HG02642 (cell line): ENCODE results near the gene ACTL6A.
"Not testable (repeated sequence)": the region's sequence is repeated elsewhere in the genome, so short reads cannot be mapped to it uniquely, and the experiment has no call there.

Source experiments
- ATAC-seq: cut with Tn5 transposase; IDR thresholded peaks from one replicate; pipeline ENCODE4 v1.9.1; 2021; ENCODE audit warnings: mild to moderate bottlenecking; ENCODE audit not compliant: unreplicated experiment, poor library complexity

The ACTL6A gene

DNA sequence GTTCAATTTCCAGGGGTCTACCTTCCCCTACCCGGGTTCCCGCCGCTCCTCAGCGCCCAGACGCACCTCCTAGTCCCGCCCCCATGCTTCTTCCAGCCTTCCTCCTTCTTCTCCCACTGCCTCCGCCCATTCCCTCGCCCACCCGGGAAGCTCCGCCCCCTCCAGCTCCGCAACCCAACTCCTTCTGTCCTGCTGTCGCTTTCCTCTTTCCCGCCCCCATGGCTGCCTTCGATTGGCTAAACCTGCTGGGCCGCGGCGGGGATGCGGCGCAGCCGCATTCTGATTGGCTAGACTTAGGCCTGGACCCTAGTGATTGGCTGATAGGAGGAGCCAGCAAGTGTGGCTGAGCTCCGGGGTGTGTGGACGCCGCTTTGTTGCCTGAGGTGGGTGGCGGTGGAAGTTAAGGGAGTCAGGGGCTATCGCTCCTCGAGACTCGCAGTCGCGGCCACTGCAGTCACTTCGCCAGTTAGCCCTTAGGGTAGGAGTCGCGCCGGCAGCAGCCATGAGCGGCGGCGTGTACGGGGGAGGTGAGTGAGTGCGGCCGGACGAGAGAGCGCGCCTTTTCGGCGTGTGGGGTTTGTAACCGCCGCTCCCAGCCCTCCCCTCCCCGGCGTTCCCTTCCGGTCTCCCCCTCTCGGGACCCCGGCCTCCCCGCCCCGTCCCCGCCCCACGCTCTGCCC, at the start of gene ACTL6A:
Gene ACTL6A, plus strand, starts transcription at position 336 of the 680 bp plus-strand sequence. Its CDS starts 167 bp downstream, at position 503.
- peak; percentile 97 for ATAC-seq

DNA sequence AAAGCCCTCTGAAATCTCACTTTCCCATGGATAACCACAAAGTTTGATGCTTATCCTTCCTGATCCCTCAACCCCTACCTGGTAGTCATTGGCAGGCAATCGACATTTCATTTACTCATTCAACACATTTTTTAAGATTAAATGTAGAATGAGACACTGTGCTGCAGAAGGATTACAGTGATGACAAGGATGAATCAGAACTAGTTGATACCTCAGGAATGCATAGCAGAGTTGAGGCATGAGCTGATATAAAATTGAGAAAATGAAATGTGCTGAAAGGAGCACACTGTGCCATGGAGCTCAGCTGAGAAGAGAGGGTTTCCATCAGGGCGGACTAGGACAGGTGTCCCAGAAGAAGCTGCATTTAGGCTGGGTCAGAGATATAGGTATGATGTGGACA, 48.9 kb upstream of the ACTL6A start:
- no peak for ATAC-seq

DNA sequence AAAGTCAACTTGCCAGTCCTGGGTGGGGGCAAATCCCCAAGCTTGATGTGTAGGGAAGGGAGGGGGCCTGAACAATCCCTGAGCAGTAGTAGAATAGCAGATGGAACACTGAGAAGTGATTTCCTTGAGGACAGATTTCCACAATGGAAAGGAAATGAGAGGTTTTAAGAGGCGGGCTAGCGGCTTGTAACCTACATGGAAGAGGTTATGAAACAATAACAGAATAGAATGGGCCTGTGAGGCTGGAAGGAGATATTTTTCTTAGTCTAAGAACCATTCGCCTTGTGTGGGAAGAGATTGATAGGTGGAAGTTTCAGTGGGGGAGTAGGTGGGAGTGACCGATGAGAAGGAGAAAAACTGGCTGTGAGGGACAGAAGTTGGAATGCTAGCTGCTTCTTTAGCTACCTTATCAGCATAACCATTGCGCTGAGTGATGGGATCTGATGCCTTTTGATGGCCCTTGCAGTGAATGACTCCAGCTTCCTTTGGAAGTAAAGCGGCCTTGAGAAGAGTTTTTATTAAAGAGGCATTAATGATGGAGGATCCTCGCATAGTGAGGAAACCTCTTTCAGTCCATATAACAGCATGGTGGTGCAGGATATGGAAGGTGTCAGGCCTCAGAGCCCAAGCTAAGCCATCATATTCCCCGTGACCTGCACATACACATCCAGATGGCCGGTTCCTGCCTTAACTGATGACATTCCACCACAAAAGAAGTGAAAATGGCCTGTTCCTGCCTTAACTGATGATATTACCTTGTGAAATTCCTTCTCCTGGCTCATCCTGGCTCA, 46.1 kb upstream of the ACTL6A start:
- ATAC-seq, result not testable (repeated sequence)

DNA sequence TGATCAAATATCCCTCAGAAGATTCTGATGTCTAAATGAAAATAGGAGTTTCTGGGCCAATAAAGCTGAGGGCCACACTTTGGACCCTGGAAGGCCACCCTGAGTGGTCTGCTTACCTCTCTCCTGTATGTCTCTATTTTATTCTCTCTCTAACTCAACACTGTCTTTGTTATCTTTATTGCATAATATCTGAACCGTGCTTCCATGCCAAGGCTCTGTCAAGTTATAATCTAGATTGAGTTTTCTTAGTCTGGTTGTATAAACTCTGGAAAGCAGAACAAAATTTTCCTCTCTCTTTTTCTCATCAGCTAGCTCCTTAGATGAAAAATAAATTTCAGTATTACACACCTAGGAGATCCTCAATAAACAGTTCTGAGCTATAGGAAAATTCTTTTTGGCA, 36.2 kb upstream of the ACTL6A start:
- ATAC-seq, result no peak

DNA sequence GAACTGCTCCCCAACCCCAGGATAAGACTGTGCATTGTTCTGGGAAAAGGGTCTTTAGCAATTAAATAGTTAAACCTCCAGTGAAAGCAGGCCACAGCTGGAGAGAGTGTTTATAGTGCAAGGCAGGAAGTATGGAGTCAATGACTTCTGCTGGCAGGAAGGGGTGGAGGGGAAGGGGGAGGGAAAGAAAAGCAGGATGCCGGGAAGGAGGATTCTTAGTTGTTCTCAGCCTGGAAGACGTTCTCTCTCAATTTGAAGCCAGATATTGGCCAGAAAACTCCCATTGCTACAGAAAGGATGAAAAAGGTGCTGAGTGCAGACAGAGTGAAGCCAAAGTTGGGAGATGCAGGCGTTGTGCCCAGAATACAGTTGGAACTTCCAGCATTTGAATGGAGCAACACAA, 35.7 kb upstream of the ACTL6A start:
- ATAC-seq, result no peak

DNA sequence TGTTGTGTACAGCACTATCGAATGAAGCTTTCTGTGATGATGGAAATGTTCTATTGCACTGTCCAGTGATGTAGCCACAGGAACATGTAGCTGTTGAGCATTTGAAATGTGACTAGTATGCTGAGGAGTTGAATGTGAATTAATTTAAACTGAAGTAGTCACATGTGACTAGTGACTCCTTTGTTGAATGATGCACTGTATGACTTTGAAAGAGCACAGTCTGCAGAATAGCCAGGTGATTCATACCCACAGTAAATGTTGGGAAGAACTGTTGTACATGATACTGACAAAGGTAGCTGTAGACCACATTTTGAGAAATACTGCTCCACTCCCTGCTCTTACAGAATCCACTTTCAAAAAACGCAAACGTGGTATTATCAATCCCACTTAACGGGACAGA, 34.0 kb upstream of the ACTL6A start:
- ATAC-seq, result no peak

DNA sequence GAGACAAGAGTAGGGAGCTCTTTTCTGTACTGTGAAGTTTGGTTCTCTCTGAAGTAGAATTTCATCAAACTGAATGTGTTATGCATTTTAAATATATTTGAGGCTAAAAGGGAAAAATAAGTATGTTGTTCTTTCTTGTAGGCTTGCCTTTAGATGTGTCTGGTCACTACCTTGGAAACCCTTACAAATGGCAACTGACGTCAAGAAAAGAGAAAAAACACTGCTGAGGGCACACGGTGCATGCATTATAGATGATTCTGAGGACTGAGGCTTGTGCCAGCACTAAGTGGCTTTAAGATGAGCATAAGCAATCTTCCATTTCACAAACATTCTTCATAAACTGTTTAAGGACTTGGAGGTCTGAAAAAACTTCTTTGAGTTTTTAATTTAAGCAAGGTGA, 31.1 kb upstream of the ACTL6A start:
- ATAC-seq, result no peak

DNA sequence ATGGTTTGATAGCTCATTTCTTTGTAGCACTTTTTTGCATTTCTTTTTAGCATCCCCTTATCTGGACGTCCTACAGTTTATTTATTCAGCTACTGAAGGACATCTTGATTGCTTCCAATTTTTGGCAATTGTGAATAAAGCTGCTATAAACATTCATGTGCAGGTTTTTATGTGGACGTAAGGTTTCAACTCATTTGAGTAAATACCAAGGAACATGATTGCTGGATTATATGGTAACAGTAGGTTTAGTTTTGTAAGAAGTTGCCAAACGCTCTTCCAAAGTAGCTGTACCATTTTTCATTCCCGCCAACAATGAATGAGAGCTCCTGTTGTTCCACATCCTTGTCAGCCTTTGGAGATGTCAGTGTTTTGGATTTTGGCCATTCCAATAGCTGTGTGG, 29.5 kb upstream of the ACTL6A start:
- no peak for ATAC-seq

DNA sequence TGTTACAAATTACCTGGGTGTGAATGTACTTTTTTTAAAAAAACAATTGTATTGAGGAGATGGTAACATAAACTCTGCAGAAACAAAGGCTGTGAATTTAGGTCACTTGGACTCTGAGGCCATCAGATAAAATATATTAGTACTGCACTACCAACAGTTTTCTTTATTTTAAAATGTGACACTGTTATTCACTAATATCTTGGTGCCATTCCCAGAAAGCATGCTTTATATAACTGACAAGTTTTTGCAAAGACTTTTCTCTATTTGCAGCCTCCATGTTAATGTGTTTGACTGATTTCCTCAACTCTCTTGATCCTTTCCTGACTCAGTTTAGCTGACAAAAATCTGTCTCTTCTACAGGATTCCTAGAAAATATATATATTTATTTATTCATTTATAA, 26.5 kb upstream of the ACTL6A start:
- no peak for ATAC-seq

DNA sequence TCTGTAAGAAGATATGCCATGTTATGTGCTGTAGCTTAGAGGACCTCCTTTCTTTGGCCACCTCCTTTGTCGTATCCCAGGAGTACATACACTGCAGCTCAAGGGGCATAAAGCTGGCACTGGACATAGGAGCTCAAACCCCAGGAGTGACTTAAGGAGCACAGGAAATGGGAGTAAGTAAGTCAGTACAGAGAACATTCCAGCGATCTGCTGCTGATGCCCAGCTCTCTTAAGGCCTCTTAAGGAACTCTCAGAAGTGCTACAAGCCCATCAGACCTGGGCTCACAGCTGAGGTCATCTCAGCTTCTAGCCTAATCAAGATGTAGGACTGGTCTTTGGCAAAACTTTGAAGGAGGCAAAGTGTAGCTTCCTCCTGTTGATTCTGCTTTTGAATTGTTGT, 21.6 kb upstream of the ACTL6A start:
- ATAC-seq, result no peak

DNA sequence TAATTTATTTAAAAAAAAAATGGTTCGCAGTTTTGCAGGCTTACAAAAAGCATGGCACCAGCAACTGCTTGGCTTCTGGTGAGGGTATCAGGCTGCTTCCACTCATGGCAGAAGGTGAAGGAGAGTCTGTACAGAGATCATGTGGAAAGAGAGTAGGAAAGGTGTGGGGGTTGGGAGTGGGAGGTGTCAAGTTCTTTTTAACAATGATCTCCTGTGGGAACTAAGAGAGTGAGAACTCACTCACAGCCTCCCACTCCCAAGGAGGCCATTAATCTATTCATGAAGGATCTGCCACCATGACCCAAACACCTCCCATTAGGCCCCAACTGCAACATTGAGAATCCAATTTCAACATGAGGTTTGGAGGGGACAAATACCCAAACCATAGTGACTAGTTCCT, 21.1 kb upstream of the ACTL6A start:
- no peak for ATAC-seq

DNA sequence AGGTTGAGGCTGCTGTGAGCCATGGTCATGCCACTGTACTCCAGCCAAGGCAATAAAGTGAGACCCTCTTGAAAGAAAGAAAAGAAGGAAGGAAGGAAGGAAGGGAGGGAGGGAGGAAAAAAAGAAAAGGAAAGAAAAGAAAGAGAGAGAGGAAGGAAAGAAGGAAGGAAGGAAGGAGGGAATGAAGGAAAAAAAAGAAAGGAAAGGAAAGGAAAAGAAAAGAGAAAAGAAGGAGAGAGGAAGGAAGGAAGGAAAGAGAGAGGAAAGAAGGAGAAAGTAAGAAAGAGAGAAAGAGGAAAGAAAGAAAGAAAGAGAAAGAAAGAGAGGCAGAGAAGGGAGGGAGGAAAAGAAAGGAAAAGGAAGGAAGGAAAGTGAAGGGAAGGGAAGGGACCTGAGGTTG, 20.4 kb upstream of the ACTL6A start:
- no peak for ATAC-seq

DNA sequence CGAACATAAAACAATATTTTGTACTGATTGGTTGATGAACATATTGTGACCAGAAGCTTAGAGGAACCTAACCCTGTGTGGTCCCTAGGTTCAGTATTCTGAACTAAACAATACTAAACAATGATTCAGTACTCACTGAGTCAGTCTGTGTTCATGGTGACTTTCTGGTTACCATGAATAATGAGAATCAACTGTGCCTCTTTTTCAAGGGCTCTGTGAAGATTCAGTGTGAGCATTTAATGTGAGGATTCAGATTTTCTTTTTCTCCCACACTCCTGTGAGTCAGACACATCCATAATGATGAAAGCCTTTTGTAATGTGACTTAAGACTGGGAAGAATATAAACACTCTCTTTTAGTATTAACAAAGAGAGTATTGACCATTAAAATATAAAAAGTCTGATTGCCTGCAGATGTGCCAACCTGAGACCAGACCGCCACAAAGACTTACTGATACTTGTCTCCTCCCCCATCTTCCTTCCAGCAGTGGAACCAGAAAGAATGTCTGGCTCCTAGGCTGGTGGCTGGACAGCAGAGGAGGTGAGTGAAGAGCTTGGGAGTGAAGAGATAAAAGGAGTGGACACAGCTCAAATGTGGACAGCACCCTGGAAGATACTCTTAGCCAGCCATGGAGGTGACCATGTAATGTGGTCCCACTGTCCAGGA, 17.6 kb upstream of the ACTL6A start:
- ATAC-seq, result no peak

DNA sequence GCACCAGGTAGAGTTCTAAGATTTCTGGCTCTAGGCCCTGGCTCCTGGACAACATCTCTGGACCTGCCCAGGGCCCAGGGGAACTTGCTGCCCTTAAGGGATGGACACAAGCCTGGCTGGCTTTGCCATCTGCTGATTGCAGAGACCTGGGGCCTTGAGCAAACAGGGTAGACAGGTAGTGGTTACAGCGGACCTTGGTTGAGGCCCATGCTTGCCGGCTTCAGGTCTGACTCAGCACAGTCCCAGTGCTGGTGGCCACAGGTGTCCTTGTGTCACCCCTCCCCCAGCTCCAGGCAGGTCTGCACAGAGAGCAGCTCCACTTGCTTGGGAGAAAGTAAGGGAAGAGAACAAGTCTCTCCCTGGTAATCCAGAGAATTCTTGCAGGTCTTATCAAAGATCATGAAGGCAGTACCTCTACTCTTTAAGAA, 15.9 kb upstream of the ACTL6A start:
- ATAC-seq, result no peak

DNA sequence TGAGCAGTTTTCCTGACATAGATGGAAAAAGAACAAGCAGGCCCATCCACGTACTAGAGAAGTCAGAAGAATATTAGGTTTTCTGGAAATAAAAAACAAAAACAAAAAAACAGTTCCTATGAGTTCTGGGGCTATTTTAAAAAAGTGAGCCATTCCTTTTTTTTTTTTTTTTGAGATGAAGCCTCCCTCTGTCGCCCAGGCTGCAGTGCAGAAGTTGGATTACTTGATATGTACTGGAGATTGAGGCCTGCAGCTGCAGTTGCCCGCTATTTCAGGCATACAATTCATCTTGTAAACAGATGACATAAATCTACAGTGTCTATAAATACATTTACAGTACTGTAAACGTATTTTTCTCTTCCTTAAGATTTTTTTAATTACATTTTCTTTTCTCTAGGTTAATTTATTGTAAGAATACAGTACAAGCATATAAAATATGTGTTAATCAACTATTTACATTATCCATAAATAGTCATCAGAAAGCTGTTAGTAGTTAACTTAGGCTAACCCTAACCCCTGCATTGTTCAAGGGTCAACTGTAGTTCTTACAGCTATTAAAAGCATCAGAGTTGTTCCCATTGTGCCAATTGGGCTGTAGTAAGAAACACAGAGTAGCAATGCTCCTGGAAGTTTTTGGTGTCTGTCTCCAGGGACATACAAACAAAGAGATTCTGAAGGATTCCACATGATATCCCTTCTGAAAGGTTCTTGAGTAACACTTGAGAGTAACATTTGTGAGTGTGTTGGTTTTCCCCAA, 11.2 kb upstream of the ACTL6A start:
- no peak for ATAC-seq

DNA sequence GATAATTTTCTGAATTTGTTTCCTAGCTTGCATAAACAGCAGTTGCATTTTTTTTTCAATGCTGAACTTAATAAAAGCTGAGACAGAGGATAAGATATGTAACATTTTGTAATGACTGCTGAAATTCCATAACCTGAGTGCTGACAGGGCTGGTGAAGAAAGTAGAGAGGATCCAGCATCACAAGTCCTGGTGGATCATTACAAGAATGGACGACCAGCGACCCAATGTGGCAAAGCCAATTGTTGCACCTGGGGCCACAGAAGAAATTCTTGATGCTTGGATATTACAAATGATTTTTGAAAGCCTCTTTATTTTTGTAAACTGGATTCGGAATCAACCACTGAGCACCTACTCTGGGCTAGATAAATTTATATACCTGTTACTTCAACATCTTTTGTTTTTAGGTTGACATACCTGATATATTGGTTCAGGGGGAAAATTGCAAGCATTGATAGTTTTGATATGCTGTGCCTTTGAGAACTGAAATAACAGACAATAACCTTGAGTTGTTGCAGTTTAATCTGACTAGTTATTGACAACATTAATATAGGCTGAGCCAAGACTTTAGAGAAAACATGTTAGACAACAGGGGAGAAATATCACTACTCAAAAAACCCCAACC, 3.9 kb upstream of the ACTL6A start:
- ATAC-seq, result no peak

DNA sequence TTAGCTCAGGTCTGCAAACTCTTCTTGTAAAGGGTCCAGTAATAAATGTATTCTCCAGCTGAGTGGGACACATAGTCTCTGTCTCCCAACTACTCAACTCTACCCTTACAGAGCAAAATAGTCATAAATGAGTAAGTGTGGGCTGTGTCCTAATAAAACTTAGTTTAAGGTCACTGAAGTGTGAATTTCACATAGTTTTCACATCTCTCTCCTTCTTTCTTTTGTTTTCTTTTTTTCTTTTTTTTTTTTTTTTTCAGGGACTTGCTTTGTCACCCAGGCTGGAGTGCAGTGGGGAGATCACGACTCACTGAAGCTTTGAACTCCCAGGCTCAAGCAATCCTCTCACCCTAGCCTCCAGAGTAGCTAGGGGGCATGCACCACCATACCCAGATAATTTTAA, 1.9 kb upstream of the ACTL6A start:
- no peak for ATAC-seq

DNA sequence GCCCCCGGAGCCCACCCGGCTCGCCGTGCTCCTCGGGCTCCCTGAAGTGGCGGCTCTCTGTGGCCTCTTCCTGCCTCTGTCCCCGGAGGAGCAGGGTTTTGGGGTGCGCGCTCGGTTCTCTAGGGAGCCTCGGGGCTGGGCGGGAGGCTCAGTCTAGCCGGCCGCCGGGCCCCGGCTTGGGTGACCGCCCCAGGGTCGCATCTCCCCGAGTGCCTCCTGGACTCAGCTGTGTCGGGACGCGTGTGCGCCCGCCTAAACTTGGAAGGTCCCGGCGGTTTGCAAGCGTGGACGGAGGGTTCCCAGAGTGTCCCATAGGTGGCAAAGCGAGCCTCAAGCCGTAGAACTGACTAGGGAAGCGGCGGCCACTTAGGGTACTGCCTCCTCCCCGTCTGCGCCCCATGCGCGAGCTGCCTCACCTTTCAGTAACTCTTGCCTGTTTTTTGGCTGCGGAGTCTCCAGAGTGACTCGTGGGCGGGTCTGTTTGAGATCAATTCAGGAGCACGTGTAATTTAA, 601 bp downstream of the ACTL6A start:
- peak; percentile 54 for ATAC-seq

DNA sequence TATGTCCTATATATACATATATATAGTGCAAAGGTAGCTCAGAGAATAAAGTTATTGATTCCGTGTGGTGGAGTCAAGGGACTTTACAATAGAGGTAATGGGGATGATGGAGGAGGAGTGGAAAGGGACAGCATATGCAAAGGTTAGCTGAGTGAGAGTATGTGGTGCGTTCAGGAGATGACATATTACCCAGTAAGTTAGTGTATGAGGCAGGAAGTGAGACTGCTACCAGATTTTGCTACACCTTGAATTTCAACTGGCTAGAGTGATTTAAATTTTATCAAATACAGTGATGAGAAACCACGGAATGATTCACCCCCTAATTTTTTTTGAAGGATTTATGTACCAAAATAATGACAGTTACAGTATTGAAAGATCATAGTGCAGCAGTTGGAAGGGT, 2.8 kb downstream of the ACTL6A start:
- ATAC-seq, result no peak

DNA sequence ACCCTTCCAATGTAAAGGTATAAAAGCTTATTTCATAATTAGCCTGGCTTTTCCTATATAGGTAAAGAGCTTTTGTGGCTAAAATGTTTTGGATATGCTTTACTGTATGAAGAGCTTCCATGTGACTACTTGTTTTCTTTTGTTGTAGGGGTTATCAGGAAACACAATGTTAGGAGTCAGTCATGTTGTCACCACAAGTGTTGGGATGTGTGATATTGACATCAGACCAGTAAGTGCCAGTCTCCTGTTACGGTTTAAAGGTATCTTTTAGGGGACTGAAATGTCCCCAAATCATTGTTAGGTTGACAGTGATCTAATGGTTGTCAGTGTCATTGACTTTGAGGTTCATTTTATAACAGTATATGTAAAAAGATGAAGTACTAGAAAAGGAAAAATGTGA, 18.3 kb downstream of the ACTL6A start:
- ATAC-seq, result no peak
